ENCODE measurements around the gene APOA4. TPM values are rescaled to one million over a fixed set of nuclear protein-coding genes. Genes with fewer than 3 reads are reported as not detected.
A peak's percentile ranks its signal among the peaks of the same experiment; 100 is the strongest.

APOA4 gene
- total and polyA plus RNA-seq, 2 of the 13 experiments (the other 11 are each of a cell fraction or from before 2014, with no cell fraction given): 3.8 to 7.2 TPM

DNA sequence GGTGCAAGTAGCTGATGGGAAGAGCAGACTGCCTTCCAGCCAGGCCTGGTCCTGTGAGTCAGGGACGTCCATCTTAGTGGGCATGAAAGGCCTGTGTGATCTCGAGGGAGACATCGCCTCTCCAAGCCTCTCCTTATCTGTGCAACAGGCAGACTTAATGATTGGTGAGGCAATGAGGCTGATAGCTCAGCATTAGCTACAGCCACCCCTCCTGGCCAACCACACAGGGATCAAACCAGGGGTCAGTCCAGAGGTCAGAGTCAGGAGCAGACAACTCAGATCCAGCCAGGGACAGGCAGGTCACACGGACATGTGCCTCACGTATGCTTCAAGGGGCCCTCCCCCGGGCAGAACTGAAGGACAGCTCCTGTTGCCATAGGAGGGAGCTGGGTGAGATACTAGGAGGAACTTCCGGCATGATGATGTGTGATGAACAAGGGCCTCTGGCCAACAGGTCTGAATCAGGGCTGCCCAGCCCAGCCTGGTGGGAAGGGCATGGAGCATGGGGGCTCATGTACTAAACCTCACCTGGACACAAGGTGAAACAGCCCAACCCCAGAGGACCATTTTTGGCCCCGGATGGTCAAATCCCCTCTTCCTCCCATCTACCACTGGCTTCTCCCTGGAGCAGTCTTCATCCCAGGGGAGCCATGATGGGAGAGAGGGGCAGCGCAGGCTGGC lies 3.8 kb upstream of the APOA4 start (continued):
- TF ChIP-seq TRIM24 (CRISPR knock-in tag; IDR thresholded peaks at IDR 0.05) (no peak), STAT6 (CRISPR knock-in tag; IDR thresholded peaks at IDR 0.05; ENCODE audit: borderline replicate concordance) (peak; percentile 75; the same call in 1 of the 2 replicates), MIER2 (CRISPR knock-in tag; IDR thresholded peaks at IDR 0.05) (0 out of 2 replicates have a peak, but pooled peaks have one; percentile 25), ZNF768 (CRISPR knock-in tag; IDR thresholded peaks at IDR 0.05) (no peak), ZNF570 (CRISPR knock-in tag; IDR thresholded peaks at IDR 0.05; ENCODE audit: borderline replicate concordance) (no peak), NR2F2 (IDR thresholded peaks at IDR 0.05; ENCODE audit: borderline replicate concordance, low read depth) (no peak), BRD4 (CRISPR knock-in tag; IDR thresholded peaks at IDR 0.05) (peak; percentile 64), ZNF501 (CRISPR knock-in tag; IDR thresholded peaks at IDR 0.05) (peak; percentile 37), ZBTB33 (CRISPR knock-in tag; IDR thresholded peaks at IDR 0.05) (peak; percentile 74; the same call in 1 of the 2 replicates), ZNF331 (CRISPR knock-in tag; IDR thresholded peaks at IDR 0.05) (peak; percentile 81), CEBPB (IDR thresholded peaks at IDR 0.05; ENCODE audit: borderline replicate concordance, low read depth, low read length) (peak; percentile 85), RCOR2 (CRISPR knock-in tag; IDR thresholded peaks at IDR 0.05) (peak; percentile 99), NR2F6 (IDR thresholded peaks at IDR 0.05) (peak; percentile 99), NR2F6 (CRISPR knock-in tag; IDR thresholded peaks at IDR 0.05) (peak; percentile 99), NFKB2 (CRISPR knock-in tag; IDR thresholded peaks at IDR 0.05; ENCODE audit: borderline replicate concordance) (peak; percentile 61)
- TF ChIP-seq, protein P1, sequence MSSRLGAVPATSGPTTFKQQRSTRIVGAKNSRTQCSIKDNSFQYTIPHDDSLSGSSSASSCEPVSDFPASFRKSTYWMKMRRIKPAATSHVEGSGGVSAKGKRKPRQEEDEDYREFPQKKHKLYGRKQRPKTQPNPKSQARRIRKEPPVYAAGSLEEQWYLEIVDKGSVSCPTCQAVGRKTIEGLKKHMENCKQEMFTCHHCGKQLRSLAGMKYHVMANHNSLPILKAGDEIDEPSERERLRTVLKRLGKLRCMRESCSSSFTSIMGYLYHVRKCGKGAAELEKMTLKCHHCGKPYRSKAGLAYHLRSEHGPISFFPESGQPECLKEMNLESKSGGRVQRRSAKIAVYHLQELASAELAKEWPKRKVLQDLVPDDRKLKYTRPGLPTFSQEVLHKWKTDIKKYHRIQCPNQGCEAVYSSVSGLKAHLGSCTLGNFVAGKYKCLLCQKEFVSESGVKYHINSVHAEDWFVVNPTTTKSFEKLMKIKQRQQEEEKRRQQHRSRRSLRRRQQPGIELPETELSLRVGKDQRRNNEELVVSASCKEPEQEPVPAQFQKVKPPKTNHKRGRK (CRISPR knock-in tag; IDR thresholded peaks at IDR 0.05): no peak
- TF ChIP-seq, protein P2, sequence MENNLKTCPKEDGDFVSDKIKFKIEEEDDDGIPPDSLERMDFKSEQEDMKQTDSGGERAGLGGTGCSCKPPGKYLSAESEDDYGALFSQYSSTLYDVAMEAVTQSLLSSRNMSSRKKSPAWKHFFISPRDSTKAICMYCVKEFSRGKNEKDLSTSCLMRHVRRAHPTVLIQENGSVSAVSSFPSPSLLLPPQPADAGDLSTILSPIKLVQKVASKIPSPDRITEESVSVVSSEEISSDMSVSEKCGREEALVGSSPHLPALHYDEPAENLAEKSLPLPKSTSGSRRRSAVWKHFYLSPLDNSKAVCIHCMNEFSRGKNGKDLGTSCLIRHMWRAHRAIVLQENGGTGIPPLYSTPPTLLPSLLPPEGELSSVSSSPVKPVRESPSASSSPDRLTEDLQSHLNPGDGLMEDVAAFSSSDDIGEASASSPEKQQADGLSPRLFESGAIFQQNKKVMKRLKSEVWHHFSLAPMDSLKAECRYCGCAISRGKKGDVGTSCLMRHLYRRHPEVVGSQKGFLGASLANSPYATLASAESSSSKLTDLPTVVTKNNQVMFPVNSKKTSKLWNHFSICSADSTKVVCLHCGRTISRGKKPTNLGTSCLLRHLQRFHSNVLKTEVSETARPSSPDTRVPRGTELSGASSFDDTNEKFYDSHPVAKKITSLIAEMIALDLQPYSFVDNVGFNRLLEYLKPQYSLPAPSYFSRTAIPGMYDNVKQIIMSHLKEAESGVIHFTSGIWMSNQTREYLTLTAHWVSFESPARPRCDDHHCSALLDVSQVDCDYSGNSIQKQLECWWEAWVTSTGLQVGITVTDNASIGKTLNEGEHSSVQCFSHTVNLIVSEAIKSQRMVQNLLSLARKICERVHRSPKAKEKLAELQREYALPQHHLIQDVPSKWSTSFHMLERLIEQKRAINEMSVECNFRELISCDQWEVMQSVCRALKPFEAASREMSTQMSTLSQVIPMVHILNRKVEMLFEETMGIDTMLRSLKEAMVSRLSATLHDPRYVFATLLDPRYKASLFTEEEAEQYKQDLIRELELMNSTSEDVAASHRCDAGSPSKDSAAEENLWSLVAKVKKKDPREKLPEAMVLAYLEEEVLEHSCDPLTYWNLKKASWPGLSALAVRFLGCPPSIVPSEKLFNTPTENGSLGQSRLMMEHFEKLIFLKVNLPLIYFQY (CRISPR knock-in tag; IDR thresholded peaks at IDR 0.05; ENCODE audit: borderline replicate concordance): peak; percentile 85
- TF ChIP-seq, protein P3, sequence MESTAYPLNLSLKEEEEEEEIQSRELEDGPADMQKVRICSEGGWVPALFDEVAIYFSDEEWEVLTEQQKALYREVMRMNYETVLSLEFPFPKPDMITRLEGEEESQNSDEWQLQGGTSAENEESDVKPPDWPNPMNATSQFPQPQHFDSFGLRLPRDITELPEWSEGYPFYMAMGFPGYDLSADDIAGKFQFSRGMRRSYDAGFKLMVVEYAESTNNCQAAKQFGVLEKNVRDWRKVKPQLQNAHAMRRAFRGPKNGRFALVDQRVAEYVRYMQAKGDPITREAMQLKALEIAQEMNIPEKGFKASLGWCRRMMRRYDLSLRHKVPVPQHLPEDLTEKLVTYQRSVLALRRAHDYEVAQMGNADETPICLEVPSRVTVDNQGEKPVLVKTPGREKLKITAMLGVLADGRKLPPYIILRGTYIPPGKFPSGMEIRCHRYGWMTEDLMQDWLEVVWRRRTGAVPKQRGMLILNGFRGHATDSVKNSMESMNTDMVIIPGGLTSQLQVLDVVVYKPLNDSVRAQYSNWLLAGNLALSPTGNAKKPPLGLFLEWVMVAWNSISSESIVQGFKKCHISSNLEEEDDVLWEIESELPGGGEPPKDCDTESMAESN (CRISPR knock-in tag; conservative IDR thresholded peaks at IDR 0.05): peak; percentile 62; the same call in 1 of the 2 replicates

Data from HepG2 (cell line).